ELR (cell line): Measurements from ENCODE around the gene PNPLA7.
"Not testable (repeated sequence)": the region's sequence is repeated elsewhere in the genome, so short reads cannot be mapped to it uniquely, and the experiment has no call there.

Source experiments
- DNase-seq: peaks from one replicate; pipeline ENCODE4 v3.0.0-alpha.2; 2015; ENCODE audit warnings: low read depth

Gene PNPLA7

DNA sequence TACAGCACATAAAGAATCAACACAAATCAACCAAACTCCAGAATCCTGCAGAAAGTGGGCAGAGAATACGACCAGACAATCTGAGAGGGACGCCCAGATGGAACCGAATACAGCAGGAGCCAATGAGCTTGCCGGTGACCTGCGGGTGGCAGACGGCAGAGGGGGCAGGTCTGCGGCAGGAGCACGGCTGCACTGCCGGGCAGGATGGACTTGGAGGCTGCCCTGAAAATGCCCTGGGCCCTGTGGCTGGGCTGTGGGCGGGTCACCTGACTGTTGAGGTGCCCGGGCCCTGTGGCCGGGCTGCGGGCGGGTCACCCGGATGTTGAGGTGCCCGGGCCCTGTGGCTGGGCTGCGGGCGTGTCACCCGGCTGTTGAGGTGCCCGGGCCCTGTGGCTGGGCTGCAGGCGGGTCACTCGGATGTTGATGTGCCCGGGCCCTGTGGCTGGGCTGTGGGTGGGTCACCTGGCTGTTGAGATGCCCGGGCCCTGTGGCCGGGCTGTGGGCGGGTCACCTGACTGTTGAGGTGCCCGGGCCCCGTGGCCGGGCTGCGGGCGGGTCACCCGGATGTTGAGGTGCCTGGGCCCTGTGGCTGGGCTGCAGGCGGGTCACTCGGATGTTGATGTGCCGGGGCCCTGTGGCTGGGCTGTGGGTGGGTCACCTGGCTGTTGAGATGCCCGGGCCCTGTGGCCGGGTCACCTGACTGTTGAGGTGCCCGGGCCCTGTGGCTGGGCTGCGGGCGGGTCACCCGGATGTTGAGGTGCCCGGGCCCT lies 36.2 kb downstream of the PNPLA7 start:
- DNase-seq = not testable (repeated sequence)

- not testable (repeated sequence) for DNase-seq
These were observed 37.1 kb downstream of the PNPLA7 start for GRCh38 chr9:137513136-137513535.

DNA sequence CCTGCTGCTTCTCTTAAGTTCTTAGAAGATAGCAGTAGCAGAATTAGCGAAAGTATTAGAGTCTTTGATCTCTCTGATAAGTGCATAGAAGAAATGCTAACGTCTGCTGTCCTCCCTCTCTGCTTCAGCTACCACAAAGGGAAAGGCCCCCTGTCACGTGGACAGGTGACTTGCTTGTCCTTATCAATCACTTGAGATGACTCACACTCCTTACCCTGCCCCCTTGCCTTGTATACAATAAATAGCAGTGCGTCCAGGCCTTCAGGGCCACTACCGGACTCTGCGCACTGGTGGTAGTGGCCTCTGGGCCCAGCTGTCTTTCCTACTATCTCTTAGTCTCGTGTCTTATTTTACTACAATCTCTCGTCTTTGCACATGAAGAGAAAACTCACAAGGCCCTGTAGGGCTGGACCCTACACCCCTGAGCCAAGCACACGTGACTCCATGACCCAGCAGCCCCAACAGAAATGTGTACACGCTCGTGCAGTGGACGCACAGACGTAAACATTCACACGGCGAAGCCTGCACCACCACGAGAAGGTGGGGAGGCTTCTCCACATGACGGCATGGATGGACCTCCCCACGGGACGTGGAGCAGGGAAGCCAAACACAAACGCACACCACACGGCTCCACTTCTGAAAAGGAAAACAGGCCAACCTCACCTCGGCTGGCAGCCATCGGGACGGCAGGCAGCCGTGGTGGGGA lies 38.3 kb downstream of the PNPLA7 start:
- no peak for DNase-seq

GRCh38 chr9:137511126-137511525 lies 39.1 kb downstream of the PNPLA7 start:
- not testable (repeated sequence) for DNase-seq

DNA sequence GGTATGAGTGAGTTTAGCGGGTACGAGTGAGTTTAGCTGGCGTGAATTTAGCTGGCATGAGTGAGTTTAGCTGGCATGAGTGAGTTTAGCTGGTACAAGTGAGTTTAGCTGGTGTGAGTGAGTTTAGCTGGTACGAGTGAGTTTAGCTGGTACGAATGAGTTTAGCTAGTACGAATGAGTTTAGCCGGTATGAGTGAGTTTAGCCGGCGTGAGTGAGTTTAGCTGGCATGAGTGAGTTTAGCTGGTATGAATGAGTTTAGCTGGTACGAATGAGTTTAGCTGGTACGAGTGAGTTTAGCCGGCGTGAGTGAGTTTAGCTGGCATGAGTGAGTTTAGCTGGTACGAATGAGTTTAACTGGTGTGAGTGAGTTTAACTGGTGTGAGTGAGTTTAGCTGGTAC lies 41.0 kb downstream of the PNPLA7 start:
- DNase-seq = no peak

GRCh38 chr9:137506702-137507171 lies 43.5 kb downstream of the PNPLA7 start:
- DNase-seq = peak; percentile 81

DNA sequence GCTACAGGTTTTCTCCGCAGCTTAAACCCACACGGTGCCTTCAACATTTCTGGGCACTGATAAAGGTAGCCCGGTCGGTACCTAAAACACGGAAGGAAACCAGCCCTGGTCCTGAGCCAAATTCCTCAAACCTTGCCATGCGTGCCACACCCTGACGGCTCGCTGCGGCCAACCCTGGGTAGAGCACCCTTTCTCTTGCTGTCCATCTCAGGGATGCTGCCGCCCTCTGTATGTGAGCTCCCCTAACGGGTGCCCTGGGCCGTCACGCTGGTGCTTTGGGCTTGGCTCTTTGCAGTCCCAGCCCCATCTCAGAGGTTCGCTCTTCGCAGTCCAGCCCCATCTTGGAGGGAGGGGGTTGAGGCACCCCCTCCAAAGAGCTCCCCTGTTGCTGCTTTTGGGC lies 43.9 kb downstream of the PNPLA7 start:
- no peak for DNase-seq

GRCh38 chr9:137505421-137506140 lies 44.6 kb downstream of the PNPLA7 start:
- no peak for DNase-seq

DNA sequence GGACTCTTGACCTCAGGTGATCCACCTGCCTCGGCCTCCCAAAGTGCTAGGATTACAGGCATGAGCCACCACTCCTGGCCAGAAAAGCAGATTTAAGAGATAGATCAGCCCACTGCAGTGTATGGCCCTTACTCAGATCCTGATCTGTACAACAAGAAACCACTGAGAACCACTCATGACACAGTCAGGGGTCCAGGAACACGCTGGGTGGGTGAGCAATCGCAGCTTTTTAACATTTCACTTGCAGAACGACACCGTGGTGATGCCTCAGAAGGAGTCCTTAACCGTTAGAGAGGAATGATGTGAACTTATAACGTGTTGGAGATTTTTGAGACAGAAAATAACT lies 45.8 kb downstream of the PNPLA7 start:
- DNase-seq = no peak

GRCh38 chr9:137502008-137502911 lies 47.9 kb downstream of the PNPLA7 start:
- peak; percentile 21 for DNase-seq

DNA sequence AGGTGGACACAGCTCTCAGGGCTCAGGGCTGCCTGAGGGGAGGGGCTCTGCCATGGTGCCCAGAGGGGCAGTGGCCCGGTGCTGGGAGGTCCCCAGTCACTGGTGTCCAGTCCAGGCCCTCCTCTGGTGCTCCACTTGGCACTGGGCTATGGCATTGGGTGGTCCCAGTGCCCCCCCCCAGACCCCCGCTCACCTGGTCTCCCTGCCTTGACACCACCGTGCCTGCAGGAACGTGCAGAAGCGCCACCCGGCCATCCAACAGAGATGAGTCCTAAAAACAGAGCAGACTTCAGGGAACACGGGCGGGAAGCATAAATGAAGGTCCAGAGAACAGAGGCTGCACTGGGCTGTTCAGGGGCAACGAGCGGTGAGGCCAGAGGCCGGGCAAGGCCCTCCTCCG lies 48.7 kb downstream of the PNPLA7 start:
- DNase-seq = no peak

DNA sequence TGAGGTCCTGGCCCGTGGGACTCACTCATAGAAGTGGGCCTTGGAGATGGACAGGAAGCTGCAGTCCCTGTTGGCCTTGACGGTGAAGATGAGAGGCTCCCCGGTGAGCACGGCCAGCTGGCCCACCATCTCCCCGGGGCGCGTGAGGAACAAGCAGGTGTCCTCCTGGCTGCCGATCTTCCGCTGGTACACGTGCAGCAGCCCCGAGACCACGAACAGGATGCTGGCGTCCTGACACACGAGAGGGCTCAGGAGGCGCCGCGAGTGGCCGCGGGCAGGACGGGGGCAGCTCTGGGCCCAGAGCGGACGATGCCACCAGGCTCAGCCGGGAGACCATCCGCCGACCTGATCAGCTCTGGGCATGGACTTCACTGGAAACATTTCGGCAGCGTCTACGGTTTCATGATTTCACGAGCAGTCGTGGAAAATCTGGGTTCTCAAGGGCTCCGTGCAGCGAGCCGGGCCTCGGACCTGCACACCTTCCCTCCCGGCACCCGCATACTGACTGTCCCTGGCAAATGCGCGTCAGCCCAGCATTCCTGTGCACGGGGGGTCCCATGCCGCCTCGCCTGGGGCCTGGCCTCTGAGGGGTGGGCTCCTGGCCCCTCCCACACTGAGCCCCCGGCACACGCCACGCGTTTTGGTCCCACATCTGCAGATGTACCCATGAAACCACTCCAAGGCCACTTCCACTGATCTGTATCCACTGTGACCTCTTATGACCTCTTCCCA lies 49.4 kb downstream of the PNPLA7 start:
- no peak for DNase-seq

- no peak for DNase-seq
These were observed 50.1 kb downstream of the PNPLA7 start for GRCh38 chr9:137499858-137500661.

DNA sequence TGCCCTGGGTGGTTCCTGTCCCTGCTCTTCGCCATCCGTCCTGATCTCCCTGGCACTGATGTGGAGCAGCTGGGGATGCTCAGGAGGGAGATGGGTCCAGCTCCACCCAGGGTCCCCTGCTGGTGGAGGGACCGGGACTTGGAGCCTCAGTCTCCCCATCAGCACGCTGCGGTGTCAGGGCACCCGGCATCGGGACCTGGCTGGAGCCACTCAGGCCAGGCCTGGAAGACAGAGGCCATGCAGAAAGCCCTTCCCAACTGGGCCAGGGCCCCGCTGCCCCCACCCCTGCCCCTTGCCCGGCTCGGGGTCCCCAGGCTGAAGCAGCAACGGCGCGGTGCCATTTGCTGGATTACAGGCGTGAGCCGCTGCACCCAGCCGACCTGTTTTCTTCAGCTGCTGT lies 50.8 kb downstream of the PNPLA7 start:
- DNase-seq = no peak

GRCh38 chr9:137498720-137499150 lies 51.5 kb downstream of the PNPLA7 start:
- no peak for DNase-seq

DNA sequence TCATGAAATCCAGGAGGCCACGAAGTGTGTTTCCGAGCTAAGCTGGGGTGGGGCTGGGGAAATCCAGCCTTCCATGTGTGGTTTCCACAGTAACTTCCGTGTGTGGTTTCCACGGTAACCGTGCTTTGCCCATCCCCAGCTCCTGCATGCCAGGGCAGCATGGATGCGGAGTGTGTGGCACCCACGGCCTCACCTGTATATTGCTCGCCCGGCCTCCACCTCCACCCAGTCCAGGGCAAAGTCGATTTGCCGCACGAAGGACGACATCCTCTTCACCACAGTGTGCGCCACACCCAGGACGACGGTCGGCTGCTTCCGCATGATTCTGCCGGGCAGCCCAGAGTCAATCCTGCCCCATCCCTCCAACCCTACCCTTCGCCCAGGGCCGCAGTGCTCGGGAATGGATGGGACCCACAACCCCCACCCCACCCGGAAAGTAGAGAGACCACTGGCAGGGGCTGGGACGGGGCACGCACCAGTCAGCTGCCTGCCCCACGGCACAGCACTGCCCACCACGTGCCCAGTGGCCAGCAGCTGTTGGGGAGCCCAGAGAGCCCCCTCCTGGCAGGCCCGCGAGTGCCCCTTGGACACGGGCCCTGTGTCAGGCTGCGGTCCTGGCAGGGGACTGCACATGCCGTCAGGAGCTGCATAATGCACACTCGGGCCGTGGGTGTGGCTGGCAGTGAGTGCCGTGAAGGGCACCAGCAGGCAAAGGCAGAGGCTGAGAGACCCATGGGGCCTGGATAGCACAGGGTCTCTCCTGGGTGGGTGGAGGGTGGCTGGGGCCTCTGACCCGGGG lies 52.1 kb downstream of the PNPLA7 start:
- no peak for DNase-seq

DNA sequence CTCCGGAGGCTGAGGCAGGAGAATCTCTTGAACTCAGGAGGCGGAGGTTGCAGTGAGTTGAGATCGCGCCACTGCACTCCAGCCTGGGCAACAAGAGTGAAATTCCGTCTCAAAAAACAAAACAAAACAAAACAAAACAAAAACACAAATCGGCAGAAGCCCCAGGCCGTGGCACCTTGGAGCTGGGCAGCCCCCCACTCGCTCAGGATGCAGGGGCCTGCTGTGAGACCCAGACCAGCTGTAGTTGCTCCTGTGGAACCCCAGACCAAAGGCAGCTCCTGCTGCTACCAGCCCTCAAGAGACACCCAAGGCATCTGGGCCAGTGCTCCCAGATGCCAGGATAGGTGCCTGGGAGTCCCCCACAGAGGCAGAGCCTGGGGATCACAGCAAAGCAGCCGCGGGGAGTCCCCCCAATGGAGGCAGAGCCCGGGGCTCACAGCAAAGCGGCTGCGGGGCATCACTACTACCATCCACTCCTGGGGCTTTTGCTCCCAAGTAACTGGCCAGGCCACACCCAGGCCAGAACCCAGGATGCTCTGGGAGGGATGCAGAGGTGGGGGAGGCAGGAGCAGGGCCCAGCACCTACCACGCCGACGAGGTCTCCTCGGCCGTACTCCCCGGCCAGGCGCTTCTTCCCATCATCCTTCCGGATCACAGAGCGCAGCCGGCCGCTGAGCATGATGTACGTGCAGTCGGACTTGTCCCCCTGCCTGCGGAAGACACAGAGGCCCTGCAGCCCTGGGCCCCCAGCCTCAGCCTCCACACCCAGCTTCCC lies 53.4 kb downstream of the PNPLA7 start:
- no peak for DNase-seq

DNA sequence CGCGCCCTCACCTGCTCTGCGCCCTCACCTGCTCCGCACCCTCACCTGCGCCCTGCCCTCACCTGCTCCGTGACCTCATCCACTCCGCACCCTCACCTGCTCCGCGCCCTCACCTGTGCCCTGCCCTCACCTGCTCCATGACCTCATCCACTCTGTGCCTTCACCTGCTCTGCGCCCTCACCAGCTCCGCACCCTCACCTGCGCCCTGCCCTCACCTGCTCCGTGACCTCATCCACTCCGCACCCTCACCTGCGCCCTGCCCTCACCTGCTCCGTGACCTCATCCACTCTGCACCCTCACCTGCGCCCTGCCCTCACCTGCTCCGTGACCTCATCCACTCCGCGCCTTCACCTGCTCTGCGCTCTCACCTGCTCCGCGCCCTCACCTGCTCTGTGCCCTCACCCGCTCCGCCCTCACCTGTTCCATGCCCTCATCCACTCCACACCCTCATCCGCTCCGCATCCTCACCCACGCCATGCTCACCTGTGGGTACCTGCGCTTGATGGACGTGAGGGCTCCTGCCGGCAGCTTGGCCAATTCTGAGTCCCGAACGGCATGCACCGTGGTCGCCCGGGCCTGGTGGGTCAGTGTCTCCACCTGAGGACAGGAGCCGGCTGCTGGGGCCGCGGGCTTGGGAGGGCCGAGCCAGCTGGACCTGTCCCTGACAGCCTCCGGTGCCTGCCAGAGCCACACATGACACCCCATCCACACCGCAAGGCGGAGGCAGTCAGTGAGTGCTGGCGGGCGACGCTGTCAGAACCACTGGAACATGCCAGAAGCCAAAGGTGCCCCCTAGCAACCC lies 55.5 kb downstream of the PNPLA7 start:
- no peak for DNase-seq
